ENCODE measurements around the gene HPCAL4. TPM values are rescaled to one million over a fixed set of nuclear protein-coding genes. Genes with fewer than 3 reads are reported as not detected.

The HPCAL4 gene
- polyA plus RNA-seq, 1 donor, result 2.5 TPM

GRCh38 chr1:39668894-39669293 lies 22.3 kb downstream of the HPCAL4 start:
- peaks cover 8% of the 10 kb centered on the region for H3K4me1 ChIP-seq (ENCODE audit: control insufficient read depth, insufficient read depth, low read length)
- H3K9me3 ChIP-seq (ENCODE audit: control insufficient read depth, low read depth, low read length), result peaks cover 9% of the 10 kb centered on the region
- H3K36me3 ChIP-seq (ENCODE audit: control insufficient read depth, insufficient read depth, low read length), result no peaks in the 10 kb centered on the region
- DNase-seq, result no peak
- no peak overlapping the region for H3K4me3 ChIP-seq (ENCODE audit: low read length)
- H3K27ac ChIP-seq (ENCODE audit: low read length), result no peak overlapping the region
- no CpG with 5 or more reads among the region's 3 CpGs for WGBS (ENCODE audit: insufficient coverage, low lambda C conversion rate)
- H3K27me3 ChIP-seq (ENCODE audit: control insufficient read depth, insufficient read depth, low read length), result peaks cover 73% of the 10 kb centered on the region

- Histone ChIP-seq H3K27ac (ENCODE audit: low read length) (no peak overlapping the region), H3K4me3 (ENCODE audit: low read length) (no peak overlapping the region), H3K4me1 (ENCODE audit: control insufficient read depth, insufficient read depth, low read length) (peaks cover 8% of the 10 kb centered on the region), H3K36me3 (ENCODE audit: control insufficient read depth, insufficient read depth, low read length) (no peaks in the 10 kb centered on the region), H3K27me3 (ENCODE audit: control insufficient read depth, insufficient read depth, low read length) (peaks cover 66% of the 10 kb centered on the region), H3K9me3 (ENCODE audit: control insufficient read depth, low read depth, low read length) (peaks cover 9% of the 10 kb centered on the region)
- WGBS (ENCODE audit: insufficient coverage, low lambda C conversion rate), result no CpG with 5 or more reads among the region's 3 CpGs
- no peak for DNase-seq
Measured at GRCh38 chr1:39668111-39668510, 23.1 kb downstream of the HPCAL4 start.

- no CpG with 5 or more reads among the region's 3 CpGs for WGBS (ENCODE audit: insufficient coverage, low lambda C conversion rate)
- no peak overlapping the region for H3K4me3 ChIP-seq (ENCODE audit: low read length)
- H3K27me3 ChIP-seq (ENCODE audit: control insufficient read depth, insufficient read depth, low read length), result peaks cover 53% of the 10 kb centered on the region
Measured at GRCh38 chr1:39666772-39667171, 24.5 kb downstream of the HPCAL4 start.

GRCh38 chr1:39663559-39663958 lies 27.7 kb downstream of the HPCAL4 start:
- Histone ChIP-seq H3K27ac (ENCODE audit: low read length) (no peak overlapping the region), H3K9me3 (ENCODE audit: control insufficient read depth, low read depth, low read length) (no peaks in the 10 kb centered on the region), H3K27me3 (ENCODE audit: control insufficient read depth, insufficient read depth, low read length) (peaks cover 24% of the 10 kb centered on the region), H3K4me1 (ENCODE audit: control insufficient read depth, insufficient read depth, low read length) (no peaks in the 10 kb centered on the region), H3K4me3 (ENCODE audit: low read length) (no peak overlapping the region), H3K36me3 (ENCODE audit: control insufficient read depth, insufficient read depth, low read length) (no peaks in the 10 kb centered on the region)
- WGBS (ENCODE audit: insufficient coverage, low lambda C conversion rate), result no CpG with 5 or more reads among the region's 8 CpGs
- DNase-seq, result no peak

More at GRCh38 chr1:39666772-39667171, 24.5 kb downstream of the HPCAL4 start:
- H3K4me1 ChIP-seq (ENCODE audit: control insufficient read depth, insufficient read depth, low read length), result peaks cover 8% of the 10 kb centered on the region
- DNase-seq, result no peak
- peaks cover 7% of the 10 kb centered on the region for H3K9me3 ChIP-seq (ENCODE audit: control insufficient read depth, low read depth, low read length)
- H3K36me3 ChIP-seq (ENCODE audit: control insufficient read depth, insufficient read depth, low read length), result no peaks in the 10 kb centered on the region
- no peak overlapping the region for H3K27ac ChIP-seq (ENCODE audit: low read length)

- H3K9me3 ChIP-seq (ENCODE audit: control insufficient read depth, low read depth, low read length), result no peaks in the 10 kb centered on the region
- H3K27me3 ChIP-seq (ENCODE audit: control insufficient read depth, insufficient read depth, low read length), result peaks cover 18% of the 10 kb centered on the region
- no peak for DNase-seq
- no peaks in the 10 kb centered on the region for H3K36me3 ChIP-seq (ENCODE audit: control insufficient read depth, insufficient read depth, low read length)
- no peak overlapping the region for H3K27ac ChIP-seq (ENCODE audit: low read length)
- H3K4me1 ChIP-seq (ENCODE audit: control insufficient read depth, insufficient read depth, low read length), result peaks cover 1% of the 10 kb centered on the region
- no peak overlapping the region for H3K4me3 ChIP-seq (ENCODE audit: low read length)
- no CpG with 5 or more reads among the region's 1 CpG for WGBS (ENCODE audit: insufficient coverage, low lambda C conversion rate)
Measured at GRCh38 chr1:39662861-39663260, 28.4 kb downstream of the HPCAL4 start.

- H3K36me3 ChIP-seq (ENCODE audit: control insufficient read depth, insufficient read depth, low read length), result no peaks in the 10 kb centered on the region
- no peak overlapping the region for H3K4me3 ChIP-seq (ENCODE audit: low read length)
- H3K4me1 ChIP-seq (ENCODE audit: control insufficient read depth, insufficient read depth, low read length), result peaks cover 2% of the 10 kb centered on the region
- H3K9me3 ChIP-seq (ENCODE audit: control insufficient read depth, low read depth, low read length), result no peaks in the 10 kb centered on the region
- H3K27ac ChIP-seq (ENCODE audit: low read length), result no peak overlapping the region
- DNase-seq, result no peak
- peaks cover 6% of the 10 kb centered on the region for H3K27me3 ChIP-seq (ENCODE audit: control insufficient read depth, insufficient read depth, low read length)
- WGBS (ENCODE audit: insufficient coverage, low lambda C conversion rate), result no CpG with 5 or more reads among the region's 5 CpGs
Measured at GRCh38 chr1:39659538-39659937, 31.7 kb downstream of the HPCAL4 start.

- H3K4me3 ChIP-seq (ENCODE audit: low read length), result no peak overlapping the region
- H3K4me1 ChIP-seq (ENCODE audit: control insufficient read depth, insufficient read depth, low read length), result peaks cover 2% of the 10 kb centered on the region
- DNase-seq, result no peak
- H3K27ac ChIP-seq (ENCODE audit: low read length), result no peak overlapping the region
- H3K36me3 ChIP-seq (ENCODE audit: control insufficient read depth, insufficient read depth, low read length), result no peaks in the 10 kb centered on the region
- H3K27me3 ChIP-seq (ENCODE audit: control insufficient read depth, insufficient read depth, low read length), result peaks cover 9% of the 10 kb centered on the region
- H3K9me3 ChIP-seq (ENCODE audit: control insufficient read depth, low read depth, low read length), result no peaks in the 10 kb centered on the region
- no CpG with 5 or more reads among the region's 12 CpGs for WGBS (ENCODE audit: insufficient coverage, low lambda C conversion rate)
Measured at GRCh38 chr1:39659110-39659509, 32.1 kb downstream of the HPCAL4 start.

GRCh38 chr1:39657923-39658485 lies 33.2 kb downstream of the HPCAL4 start:
- Histone ChIP-seq H3K4me1 (ENCODE audit: control insufficient read depth, insufficient read depth, low read length) (peaks cover 2% of the 10 kb centered on the region), H3K27me3 (ENCODE audit: control insufficient read depth, insufficient read depth, low read length) (peaks cover 14% of the 10 kb centered on the region), H3K36me3 (ENCODE audit: control insufficient read depth, insufficient read depth, low read length) (no peaks in the 10 kb centered on the region), H3K27ac (ENCODE audit: low read length) (no peak overlapping the region), H3K9me3 (ENCODE audit: control insufficient read depth, low read depth, low read length) (no peaks in the 10 kb centered on the region), H3K4me3 (ENCODE audit: low read length) (no peak overlapping the region)
- WGBS (ENCODE audit: insufficient coverage, low lambda C conversion rate), result 14% methylated on average over 1 of the region's 6 CpGs
- peak; percentile 38 to 59 for DNase-seq

- no CpG with 5 or more reads among the region's 3 CpGs for WGBS (ENCODE audit: insufficient coverage, low lambda C conversion rate)
- no peak for DNase-seq
- H3K4me3 ChIP-seq (ENCODE audit: low read length), result no peak overlapping the region
- H3K27me3 ChIP-seq (ENCODE audit: control insufficient read depth, insufficient read depth, low read length), result peaks cover 14% of the 10 kb centered on the region
- no peaks in the 10 kb centered on the region for H3K36me3 ChIP-seq (ENCODE audit: control insufficient read depth, insufficient read depth, low read length)
- H3K4me1 ChIP-seq (ENCODE audit: control insufficient read depth, insufficient read depth, low read length), result peaks cover 2% of the 10 kb centered on the region
- no peak overlapping the region for H3K27ac ChIP-seq (ENCODE audit: low read length)
- H3K9me3 ChIP-seq (ENCODE audit: control insufficient read depth, low read depth, low read length), result no peaks in the 10 kb centered on the region
Measured at GRCh38 chr1:39657402-39657801, 33.8 kb downstream of the HPCAL4 start.

GRCh38 chr1:39656391-39656790 lies 34.8 kb downstream of the HPCAL4 start:
- H3K27me3 ChIP-seq (ENCODE audit: control insufficient read depth, insufficient read depth, low read length), result peaks cover 14% of the 10 kb centered on the region
- H3K4me3 ChIP-seq (ENCODE audit: low read length), result no peak overlapping the region
- DNase-seq, result no peak
- H3K4me1 ChIP-seq (ENCODE audit: control insufficient read depth, insufficient read depth, low read length), result peaks cover 2% of the 10 kb centered on the region
- no peak overlapping the region for H3K27ac ChIP-seq (ENCODE audit: low read length)
- WGBS (ENCODE audit: insufficient coverage, low lambda C conversion rate), result no CpG with 5 or more reads among the region's 2 CpGs
- no peaks in the 10 kb centered on the region for H3K36me3 ChIP-seq (ENCODE audit: control insufficient read depth, insufficient read depth, low read length)
- H3K9me3 ChIP-seq (ENCODE audit: control insufficient read depth, low read depth, low read length), result no peaks in the 10 kb centered on the region

- H3K27ac ChIP-seq (ENCODE audit: low read length), result no peak overlapping the region
- H3K9me3 ChIP-seq (ENCODE audit: control insufficient read depth, low read depth, low read length), result no peaks in the 10 kb centered on the region
- H3K36me3 ChIP-seq (ENCODE audit: control insufficient read depth, insufficient read depth, low read length), result no peaks in the 10 kb centered on the region
- WGBS (ENCODE audit: insufficient coverage, low lambda C conversion rate), result no CpG with 5 or more reads among the region's 5 CpGs
- peaks cover 2% of the 10 kb centered on the region for H3K4me1 ChIP-seq (ENCODE audit: control insufficient read depth, insufficient read depth, low read length)
- peaks cover 14% of the 10 kb centered on the region for H3K27me3 ChIP-seq (ENCODE audit: control insufficient read depth, insufficient read depth, low read length)
- no peak overlapping the region for H3K4me3 ChIP-seq (ENCODE audit: low read length)
- DNase-seq, result no peak
Measured at GRCh38 chr1:39655578-39656268, 35.5 kb downstream of the HPCAL4 start.
